ENCODE measurements around the gene ANO1.

The ANO1 gene

GRCh38 chr11:70054004-70054403 lies 24.1 kb upstream of the ANO1 start:
- DNase-seq, result no peak

- no peak for DNase-seq
Observed at GRCh38 chr11:70055444-70055843, 22.7 kb upstream of the ANO1 start.

GRCh38 chr11:70057080-70057479 lies 21.0 kb upstream of the ANO1 start:
- DNase-seq, result no peak

GRCh38 chr11:70059971-70060370 lies 18.1 kb upstream of the ANO1 start:
- no peak for DNase-seq

GRCh38 chr11:70060611-70061293 lies 17.4 kb upstream of the ANO1 start:
- DNase-seq, result no peak

- no peak for DNase-seq
Observed at GRCh38 chr11:70061734-70062133, 16.4 kb upstream of the ANO1 start.

GRCh38 chr11:70063121-70063520 lies 15.0 kb upstream of the ANO1 start:
- DNase-seq, result no peak

- no peak for DNase-seq
Observed at GRCh38 chr11:70063555-70063954, 14.6 kb upstream of the ANO1 start.

GRCh38 chr11:70064008-70064725 lies 13.9 kb upstream of the ANO1 start:
- DNase-seq, result no peak

- DNase-seq, result no peak
Observed at GRCh38 chr11:70064726-70065317, 13.3 kb upstream of the ANO1 start.

GRCh38 chr11:70065318-70066135 lies 12.6 kb upstream of the ANO1 start:
- no peak for DNase-seq

GRCh38 chr11:70066136-70066520 lies 12.0 kb upstream of the ANO1 start:
- no peak for DNase-seq

- DNase-seq, result no peak
Observed at GRCh38 chr11:70066628-70067027, 11.5 kb upstream of the ANO1 start.

- no peak for DNase-seq
Observed at GRCh38 chr11:70067036-70067435, 11.1 kb upstream of the ANO1 start.

- DNase-seq, result no peak
Observed at GRCh38 chr11:70067591-70068341, 10.4 kb upstream of the ANO1 start.

- no peak for DNase-seq
Observed at GRCh38 chr11:70068345-70068744, 9.8 kb upstream of the ANO1 start.

GRCh38 chr11:70068950-70069349 lies 9.2 kb upstream of the ANO1 start:
- DNase-seq, result no peak

- no peak for DNase-seq
Observed at GRCh38 chr11:70070706-70071105, 7.4 kb upstream of the ANO1 start.

- no peak for DNase-seq
Observed at GRCh38 chr11:70071996-70072395, 6.1 kb upstream of the ANO1 start.

GRCh38 chr11:70072461-70072860 lies 5.7 kb upstream of the ANO1 start:
- DNase-seq, result no peak

- no peak for DNase-seq
Observed at GRCh38 chr11:70072861-70073755, 5.0 kb upstream of the ANO1 start.
